Activated CD4-positive, alpha-beta memory T cell treated with anti-CD3 and anti-CD28 coated beads, Interleukin-2, amount 10 ng/mL, durations not matched to agents 7 days and 5 days (primary cell): ENCODE results near the gene KCNJ4. TPM values are rescaled to one million over a fixed set of nuclear protein-coding genes. Genes with fewer than 3 reads are reported as not detected.

ENCODE experiments used
- CTCF ChIA-PET: fragments of 350-600 bp; sonication (Branson Sonifier 250); formaldehyde crosslinking; loops from one replicate; lab custom pipeline; 2021; ENCODE audit warnings: antibody characterized with exemption, inconsistent platforms; lab: Charles Lee
- POLR2A ChIA-PET: fragments of 350-600 bp; sonication (Branson Sonifier 250); formaldehyde crosslinking; loops from one replicate; lab custom pipeline; 2021; ENCODE audit warnings: antibody characterized with exemption; lab: Charles Lee
- DNase-seq: peaks from one replicate; pipeline ENCODE4 v3.0.0-alpha.2; 2020
- H3K27ac Mint-ChIP-seq: one replicate; pipeline ENCODE4 v1.8.0; 2021; ENCODE audit warnings: mild to moderate bottlenecking, mixed read lengths
- H3K27me3 Mint-ChIP-seq: one replicate; pipeline ENCODE4 v1.8.0; 2021; ENCODE audit warnings: mixed read lengths
- H3K36me3 Mint-ChIP-seq: one replicate; pipeline ENCODE4 v1.8.0; 2021; ENCODE audit warnings: low read depth, mixed read lengths
- H3K4me1 Mint-ChIP-seq: one replicate; pipeline ENCODE4 v1.8.0; 2021; ENCODE audit warnings: mixed read lengths
- H3K4me3 Mint-ChIP-seq: one replicate; pipeline ENCODE4 v1.8.0; 2021; ENCODE audit warnings: mild to moderate bottlenecking, mixed read lengths
- H3K9me3 Mint-ChIP-seq: one replicate; pipeline ENCODE4 v1.8.0; 2021; ENCODE audit warnings: mixed read lengths
- total RNA-seq, 2 experiments: library from RNA; stranded (reverse); gene quantifications; one replicate each; pipeline ENCODE4 v1.2.3, GENCODE V29; 2021

Gene KCNJ4
- total RNA-seq, 2 experiments from 2014 or later: not detected

GRCh38 chr22:38448945-38449745 is 5.9 kb downstream of the KCNJ4 start:
- H3K27me3 Mint-ChIP-seq: peaks cover 45% of the 10 kb centered on the region
- ChIA-PET POLR2A (no interaction called here), CTCF (no interaction called here)
- H3K4me1 Mint-ChIP-seq: no peaks in the 10 kb centered on the region
- no peak overlapping the region for H3K4me3 Mint-ChIP-seq
- no peaks in the 10 kb centered on the region for H3K36me3 Mint-ChIP-seq
- DNase-seq: no peak
- no peak overlapping the region for H3K27ac Mint-ChIP-seq
- no peaks in the 10 kb centered on the region for H3K9me3 Mint-ChIP-seq

- H3K9me3 Mint-ChIP-seq: no peaks in the 10 kb centered on the region
- H3K27me3 Mint-ChIP-seq: peaks cover 29% of the 10 kb centered on the region
- H3K27ac Mint-ChIP-seq: no peak overlapping the region
- H3K4me1 Mint-ChIP-seq: no peaks in the 10 kb centered on the region
- POLR2A ChIA-PET: interaction anchor here (1.0 kb wide), 1 partner anchor 105 kb away, joined by 3 read pairs; no protein-coding TSS in a partner anchor
- no peaks in the 10 kb centered on the region for H3K36me3 Mint-ChIP-seq
- no peak for DNase-seq
- no peak overlapping the region for H3K4me3 Mint-ChIP-seq
- CTCF ChIA-PET: no interaction called here
Measured at GRCh38 chr22:38446018-38446601, 8.9 kb downstream of the KCNJ4 start.

DNA sequence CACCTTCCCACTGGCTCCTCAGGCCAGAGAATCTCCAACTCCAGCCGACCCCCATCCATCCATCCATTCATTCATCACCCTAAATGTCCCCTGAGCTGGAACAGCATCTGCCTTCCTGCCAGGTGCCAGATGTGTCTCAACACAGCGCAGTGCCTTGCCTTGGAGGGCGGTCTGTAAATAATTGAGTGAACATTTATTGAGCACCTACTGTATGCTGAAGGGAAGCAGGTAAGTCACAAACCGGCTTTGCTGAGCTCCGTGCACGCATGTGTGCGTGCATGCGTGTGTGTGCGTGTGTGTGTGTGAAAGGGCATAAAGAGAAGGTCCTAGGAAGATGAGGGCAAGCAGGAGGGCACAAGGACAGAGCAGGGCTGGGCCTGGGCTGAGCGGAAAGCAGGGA is 10.2 kb downstream of the KCNJ4 start:
- Mint-ChIP-seq H3K4me3 (no peak overlapping the region), H3K27me3 (peaks cover 24% of the 10 kb centered on the region), H3K27ac (no peak overlapping the region), H3K9me3 (no peaks in the 10 kb centered on the region), H3K4me1 (no peaks in the 10 kb centered on the region), H3K36me3 (no peaks in the 10 kb centered on the region)
- ChIA-PET CTCF (no interaction called here), POLR2A (no interaction called here)
- DNase-seq: no peak

GRCh38 chr22:38443628-38444521 is 11.1 kb downstream of the KCNJ4 start:
- no peak overlapping the region for H3K27ac Mint-ChIP-seq
- peaks cover 23% of the 10 kb centered on the region for H3K27me3 Mint-ChIP-seq
- H3K9me3 Mint-ChIP-seq: no peaks in the 10 kb centered on the region
- H3K4me1 Mint-ChIP-seq: no peaks in the 10 kb centered on the region
- CTCF ChIA-PET: no interaction called here
- DNase-seq: no peak
- H3K4me3 Mint-ChIP-seq: no peak overlapping the region
- H3K36me3 Mint-ChIP-seq: no peaks in the 10 kb centered on the region
- POLR2A ChIA-PET: no interaction called here

- no peak for DNase-seq
- Mint-ChIP-seq H3K27me3 (peaks cover 23% of the 10 kb centered on the region), H3K4me3 (no peak overlapping the region), H3K36me3 (no peaks in the 10 kb centered on the region), H3K9me3 (no peaks in the 10 kb centered on the region), H3K27ac (no peak overlapping the region), H3K4me1 (no peaks in the 10 kb centered on the region)
- ChIA-PET CTCF (no interaction called here), POLR2A (no interaction called here)
Measured at GRCh38 chr22:38442967-38443627, 11.9 kb downstream of the KCNJ4 start.

DNA sequence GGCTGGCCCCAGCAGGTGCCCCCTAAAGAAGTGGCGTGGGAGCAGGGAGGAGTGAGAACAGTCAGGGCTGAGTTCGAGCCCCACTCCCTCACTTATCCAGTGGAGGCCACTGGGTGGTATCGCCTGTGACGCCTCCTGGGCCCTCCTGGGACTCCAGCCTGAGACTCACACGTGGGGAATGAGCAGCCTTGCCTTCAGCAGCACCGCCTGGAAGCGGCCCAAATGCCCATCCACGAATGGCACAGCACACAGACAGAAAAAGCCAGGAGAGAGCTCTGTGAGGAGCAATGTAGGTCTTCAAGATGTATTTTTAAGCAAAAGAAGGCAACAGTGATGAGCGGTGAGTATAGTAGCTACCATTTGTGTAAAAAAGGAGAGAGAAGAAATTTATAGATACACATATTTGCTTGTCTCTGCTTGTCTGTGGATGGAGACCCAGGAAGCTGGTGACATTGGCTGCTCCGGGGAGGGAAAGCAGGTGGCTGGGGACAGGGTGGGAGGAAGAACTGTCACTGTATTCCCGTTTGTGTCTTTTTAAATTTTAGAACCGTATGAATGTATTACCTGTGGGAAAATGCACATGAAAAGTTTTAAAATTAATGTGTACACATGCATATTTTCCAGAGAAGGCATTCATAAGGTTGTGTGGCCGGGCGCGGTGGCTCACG is 13.2 kb downstream of the KCNJ4 start:
- H3K27ac Mint-ChIP-seq: no peak overlapping the region
- H3K4me1 Mint-ChIP-seq: no peaks in the 10 kb centered on the region
- DNase-seq: no peak
- ChIA-PET CTCF (no interaction called here), POLR2A (no interaction called here)
- H3K27me3 Mint-ChIP-seq: peaks cover 23% of the 10 kb centered on the region
- H3K9me3 Mint-ChIP-seq: no peaks in the 10 kb centered on the region
- H3K36me3 Mint-ChIP-seq: no peaks in the 10 kb centered on the region
- no peak overlapping the region for H3K4me3 Mint-ChIP-seq

DNA sequence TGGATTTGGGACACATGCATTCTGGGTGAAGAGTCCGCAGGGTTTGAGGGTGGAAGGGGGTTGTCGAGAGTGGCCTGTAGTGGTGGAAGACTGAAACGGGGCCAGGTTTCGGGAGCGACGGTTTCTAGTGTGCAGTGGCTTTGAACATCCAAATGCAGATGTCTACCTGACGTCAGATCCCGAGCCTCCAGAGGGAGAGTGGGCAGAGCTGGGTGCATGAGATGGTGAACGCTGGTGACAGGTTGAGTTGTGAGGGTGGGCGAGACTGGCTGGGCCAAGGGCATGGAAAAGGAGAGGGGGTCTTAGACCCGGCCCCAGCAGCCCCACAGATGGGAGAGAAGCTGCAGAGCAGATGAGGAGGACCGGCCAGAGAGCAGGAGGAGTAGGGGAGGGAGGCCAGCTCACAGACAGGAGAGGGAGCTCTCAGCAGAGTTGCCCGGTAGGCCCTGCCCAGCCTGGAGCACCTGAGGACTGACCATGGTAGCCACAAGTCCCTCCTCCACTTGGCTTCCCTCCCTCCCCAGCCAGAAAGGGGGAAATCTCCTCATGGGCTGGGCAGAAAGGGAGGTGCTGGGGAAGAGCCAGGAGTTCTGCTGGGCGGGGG is 14.2 kb downstream of the KCNJ4 start:
- no peaks in the 10 kb centered on the region for H3K4me1 Mint-ChIP-seq
- H3K9me3 Mint-ChIP-seq: no peaks in the 10 kb centered on the region

DNA sequence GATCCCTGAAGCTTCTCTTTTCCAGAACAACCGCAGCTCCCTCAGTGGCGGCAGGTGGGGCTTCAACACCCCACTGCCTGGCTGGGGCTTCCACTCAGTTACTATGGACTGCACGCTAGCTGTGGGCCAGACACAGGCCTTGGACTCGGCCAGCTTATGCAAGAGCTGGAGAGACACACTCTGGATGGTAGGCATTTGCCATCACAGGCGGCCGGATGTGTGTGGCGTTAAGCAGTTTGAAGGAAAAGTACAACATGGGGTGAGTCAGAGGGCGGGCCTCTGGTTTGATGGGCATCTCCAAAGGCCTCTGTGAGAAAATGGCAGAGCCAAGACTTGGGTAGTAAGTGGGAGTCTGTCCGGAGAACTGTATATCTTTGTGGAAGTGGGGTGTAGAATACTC is 17.6 kb downstream of the KCNJ4 start:
- POLR2A ChIA-PET: no interaction called here
- H3K36me3 Mint-ChIP-seq: no peaks in the 10 kb centered on the region
- H3K4me1 Mint-ChIP-seq: no peaks in the 10 kb centered on the region
- no peaks in the 10 kb centered on the region for H3K9me3 Mint-ChIP-seq
- DNase-seq: no peak
- H3K27me3 Mint-ChIP-seq: peaks cover 15% of the 10 kb centered on the region
- CTCF ChIA-PET: no interaction called here
- H3K27ac Mint-ChIP-seq: no peak overlapping the region
- no peak overlapping the region for H3K4me3 Mint-ChIP-seq

More for the DNA sequence above, 14.2 kb downstream of the KCNJ4 start:
- ChIA-PET CTCF (interaction anchor here (0.6 kb wide), 1 partner anchor 131 kb away, joined by 3 read pairs; no protein-coding TSS in a partner anchor), POLR2A (no interaction called here)
- no peak overlapping the region for H3K27ac Mint-ChIP-seq
- DNase-seq: no peak
- peaks cover 23% of the 10 kb centered on the region for H3K27me3 Mint-ChIP-seq
- no peaks in the 10 kb centered on the region for H3K36me3 Mint-ChIP-seq
- H3K4me3 Mint-ChIP-seq: no peak overlapping the region

DNA sequence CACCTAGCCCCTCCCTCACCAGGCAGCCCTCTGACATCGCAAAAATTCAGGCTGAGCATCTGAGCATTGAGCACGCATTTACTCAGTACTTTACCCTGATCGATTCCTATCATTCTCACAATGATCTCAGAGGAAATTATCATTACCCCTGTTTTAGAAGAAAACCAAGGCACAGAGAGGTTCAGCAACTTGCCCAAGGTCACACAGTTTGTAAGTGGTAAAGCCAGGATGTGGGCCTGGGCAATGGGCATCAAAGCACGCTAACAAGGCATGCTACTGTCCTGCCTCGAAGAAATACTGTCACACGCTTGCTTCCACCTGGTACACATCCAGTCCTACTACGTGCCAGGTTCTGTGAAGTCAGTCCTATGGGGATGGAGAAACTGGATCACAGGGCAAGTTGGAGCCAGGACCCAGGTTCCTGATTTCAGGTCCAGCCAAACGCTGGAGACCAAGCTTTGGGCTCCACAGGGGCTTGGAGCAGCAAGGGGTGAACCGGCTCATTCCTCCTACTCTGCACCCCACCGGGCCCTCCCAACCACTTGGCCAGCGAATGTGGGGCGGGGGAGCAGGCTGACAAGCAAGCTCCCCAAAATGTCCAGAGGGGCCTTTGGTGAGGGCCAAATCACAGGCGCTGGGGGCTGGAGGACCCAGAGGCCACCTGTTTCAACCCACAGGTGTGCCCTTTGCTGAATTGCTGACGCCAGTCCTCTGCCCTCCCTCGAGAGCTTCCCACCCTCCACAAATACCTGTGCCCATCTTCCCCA is 18.2 kb downstream of the KCNJ4 start:
- CTCF ChIA-PET: no interaction called here
- H3K4me3 Mint-ChIP-seq: no peak overlapping the region
- H3K27me3 Mint-ChIP-seq: peaks cover 15% of the 10 kb centered on the region
- no peak overlapping the region for H3K27ac Mint-ChIP-seq
- no peaks in the 10 kb centered on the region for H3K9me3 Mint-ChIP-seq
- H3K36me3 Mint-ChIP-seq: no peaks in the 10 kb centered on the region
- H3K4me1 Mint-ChIP-seq: no peaks in the 10 kb centered on the region
- DNase-seq: no peak
- POLR2A ChIA-PET: no interaction called here

- Mint-ChIP-seq H3K4me3 (no peak overlapping the region), H3K9me3 (no peaks in the 10 kb centered on the region), H3K27me3 (peaks cover 11% of the 10 kb centered on the region), H3K36me3 (no peaks in the 10 kb centered on the region), H3K4me1 (no peaks in the 10 kb centered on the region), H3K27ac (no peak overlapping the region)
- CTCF ChIA-PET: no interaction called here
- no peak for DNase-seq
- POLR2A ChIA-PET: no interaction called here
Measured at GRCh38 chr22:38435965-38436364, 19.0 kb downstream of the KCNJ4 start.

DNA sequence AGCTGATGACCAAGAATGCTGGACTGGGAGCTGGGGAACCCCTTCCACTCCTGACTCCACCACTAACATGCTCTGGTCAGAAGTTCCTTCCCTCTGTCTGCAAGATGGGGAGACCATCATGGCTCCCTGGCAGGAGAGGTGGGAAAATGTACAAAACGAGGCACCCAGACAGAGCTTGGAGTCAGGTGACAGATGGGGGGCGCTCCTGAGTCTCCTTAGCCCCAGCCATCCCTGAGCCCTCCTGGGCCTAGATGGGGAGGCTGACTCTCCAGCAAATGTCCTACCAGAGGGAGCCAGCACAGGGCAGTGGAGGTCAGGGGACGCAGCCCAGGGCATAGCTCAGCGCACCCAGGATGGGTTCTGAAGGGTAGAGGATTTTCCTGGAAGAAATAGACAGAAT is 20.0 kb downstream of the KCNJ4 start:
- Mint-ChIP-seq H3K4me1 (no peaks in the 10 kb centered on the region), H3K4me3 (no peak overlapping the region), H3K36me3 (no peaks in the 10 kb centered on the region), H3K27me3 (peaks cover 5% of the 10 kb centered on the region), H3K27ac (no peak overlapping the region), H3K9me3 (no peaks in the 10 kb centered on the region)
- DNase-seq: no peak
- POLR2A ChIA-PET: no interaction called here
- CTCF ChIA-PET: no interaction called here

- Mint-ChIP-seq H3K27me3 (peaks cover 5% of the 10 kb centered on the region), H3K4me3 (no peak overlapping the region), H3K27ac (no peak overlapping the region), H3K36me3 (no peaks in the 10 kb centered on the region), H3K9me3 (no peaks in the 10 kb centered on the region), H3K4me1 (no peaks in the 10 kb centered on the region)
- POLR2A ChIA-PET: no interaction called here
- no peak for DNase-seq
- CTCF ChIA-PET: no interaction called here
Measured at GRCh38 chr22:38433871-38434270, 21.1 kb downstream of the KCNJ4 start.
